Measurements from ENCODE around the gene PMEL. TPM values are rescaled to one million over a fixed set of nuclear protein-coding genes. Genes with fewer than 3 reads are reported as not detected.

The PMEL gene
- total and polyA plus RNA-seq, 9 of the 15 experiments (the other 6 are each of a cell fraction or from before 2014, with no cell fraction given) = 0.36 to 2.0 (median 0.98) TPM

- no peak for FAIRE-seq
- no peaks in the 10 kb centered on the region for H3K9me1 ChIP-seq (ENCODE audit: control insufficient read depth, insufficient read depth, low read length)
- H3K4me2 ChIP-seq (ENCODE audit: insufficient read depth, low read length) = peak overlapping the region; percentile 87
- H3K9me3 ChIP-seq (replicated peaks; ENCODE audit: control insufficient read depth, insufficient read depth, low read depth, low read length) = no peaks in the 10 kb centered on the region
- H2AFZ ChIP-seq (ENCODE audit: low read depth, low read length) = peak overlapping the region; percentile 88
- peak overlapping the region; percentile 53 to 93 for H3K9ac ChIP-seq (ENCODE audit: insufficient read depth in 1 of 2, low read depth in 2 of 2, low read length in 2 of 2)
- CTCF ChIA-PET (ENCODE audit: low intra/inter-chr PET ratio) = no interaction called here
- DNase-seq (ENCODE audit: extremely low read depth in 1 of 4, low spot score in 3 of 4) = peak in 1 of 4 experiments; percentile 32
- no TSS peak for BruUV-seq (replicated peaks)
- ATAC-seq = no peak
- intact Hi-C loops (cut with micrococcal nuclease) = no loop called here
- H3K27me3 ChIP-seq (ENCODE audit: control insufficient read depth in 2 of 2, insufficient read depth in 2 of 2, low read length in 2 of 2) = no peaks in the 10 kb centered on the region
- in situ Hi-C loops (cut with MboI) = no loop called here
- POLR2A ChIA-PET = interaction anchor here (1.1 to 2.1 kb wide), 3 partner anchors 8 to 143 kb away, joined by 3 to 18 read pairs (median 4); partner anchors contain the start of gene DNAJC14
- no peaks in the 10 kb centered on the region for H3K36me3 ChIP-seq (ENCODE audit: control insufficient read depth, insufficient read depth, low read length)
- H3K4me1 ChIP-seq (replicated peaks in 1 of 2; ENCODE audit: control insufficient read depth in 2 of 2, insufficient read depth in 2 of 2, low read length in 2 of 2) = peaks cover 29% of the 10 kb centered on the region in 2 experiments; a peak in 4 of 5 replicates
- 12% methylated on average over 10 of the region's 10 CpGs for WGBS (ENCODE audit: insufficient coverage, low coverage, missing lambda C conversion rate)
- no peaks in the 10 kb centered on the region for H4K20me1 ChIP-seq (replicated peaks; ENCODE audit: control insufficient read depth, insufficient read depth, low read length)
- peaks cover 26% of the 10 kb centered on the region for H3K79me2 ChIP-seq (ENCODE audit: control insufficient read depth, insufficient read depth, low read length)
- H3K27ac ChIP-seq (ENCODE audit: extremely low read depth, low read depth, low read length) = peak overlapping the region; percentile 44
- peak overlapping the region; percentile 38 for H3K4me3 ChIP-seq
- TF ChIP-seq HLTF (IDR thresholded peaks at IDR 0.05) (0 out of 2 replicates have a peak, but pooled peaks have one; percentile 47), LCOR (CRISPR knock-in tag; IDR thresholded peaks at IDR 0.05) (no peak), CSDE1 (IDR thresholded peaks at IDR 0.05) (no peak), MTF1 (CRISPR knock-in tag; IDR thresholded peaks at IDR 0.05; ENCODE audit: borderline replicate concordance) (no peak), FOS (IDR thresholded peaks at IDR 0.05; ENCODE audit: extremely low read depth, insufficient read length) (no peak), SMARCA4 (IDR thresholded peaks at IDR 0.05) (peak; percentile 23; the same call in 1 of the 2 replicates), ETS2 (tag; IDR thresholded peaks at IDR 0.05; ENCODE audit: borderline replicate concordance, poor library complexity, severe bottlenecking) (no peak), ZBTB40 (IDR thresholded peaks at IDR 0.05) (peak; percentile 61; the same call in 1 of the 2 replicates), ZBTB40 (CRISPR knock-in tag; IDR thresholded peaks at IDR 0.05) (no peak)
Observed at GRCh38 chr12:55931317-55931779, 34.5 kb downstream of the PMEL start.
